ENCODE data around the gene STUB1.

DNA sequence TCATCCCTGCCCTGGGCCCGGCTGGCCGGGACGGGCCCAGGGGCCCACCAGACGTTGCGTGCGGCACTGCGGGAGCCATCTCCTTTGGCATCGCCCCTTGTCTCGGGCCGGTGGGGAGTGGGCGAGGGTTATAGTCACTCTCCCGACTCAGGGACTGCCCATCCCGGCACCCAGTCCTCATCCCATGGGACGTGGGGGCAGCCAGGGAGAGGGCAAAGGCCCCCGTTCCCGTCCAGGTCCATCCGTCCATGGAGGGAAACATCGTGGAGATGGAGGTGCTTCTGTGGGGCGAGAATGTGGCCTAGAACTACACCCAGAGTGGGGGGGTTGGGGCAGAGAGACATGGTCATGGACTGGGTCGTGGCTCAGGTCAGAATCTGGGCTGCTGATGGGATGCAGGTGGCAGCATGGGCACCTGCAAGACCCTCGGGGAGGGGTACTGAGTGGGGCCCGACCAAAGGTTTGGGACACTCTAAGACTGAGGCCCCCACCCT, 33.5 kb upstream of the STUB1 start:
- TF ChIP-seq CTCF (IDR thresholded peaks at IDR 0.05) = no peak
- TF ChIP-seq EP300 (IDR thresholded peaks at IDR 0.05) = no peak
- TF ChIP-seq POLR2A (IDR thresholded peaks at IDR 0.05) = no peak

All from tibial nerve (tissue), 4 donors.